Spinal cord (tissue), 10 donors: ENCODE measurements around the gene GIMAP7. TPM values are rescaled to one million over a fixed set of nuclear protein-coding genes. Genes with fewer than 3 reads are reported as not detected.
"Not testable (repeated sequence)": the region's sequence is repeated elsewhere in the genome, so short reads cannot be mapped to it uniquely, and the experiment has no call there.

ENCODE experiments used
- DNase-seq, 6 donors: peaks; one replicate each; pipeline versions ENCODE4 v3.0.0 to v3.0.0-alpha.2; 2013 to 2015; ENCODE audit warnings: low spot score in 6 of 6, low read depth in 4 of 6
- H3K27ac ChIP-seq: one replicate; pipeline ENCODE4 v1.5.1; 2013; ENCODE audit warnings: low read depth, low read length, control low read depth
- H3K27me3 ChIP-seq: one replicate; pipeline ENCODE4 v1.6.1; 2013; ENCODE audit warnings: low read length; ENCODE audit not compliant: control insufficient read depth, insufficient read depth
- H3K36me3 ChIP-seq: one replicate; pipeline ENCODE4 v1.6.1; 2013; ENCODE audit warnings: low read length; ENCODE audit not compliant: control insufficient read depth, insufficient read depth
- H3K4me1 ChIP-seq: one replicate; pipeline ENCODE4 v1.6.1; 2013; ENCODE audit warnings: low read length; ENCODE audit not compliant: control insufficient read depth, insufficient read depth
- H3K4me3 ChIP-seq: one replicate; pipeline ENCODE4 v1.5.1; 2013; ENCODE audit warnings: low read depth, low read length, control low read depth
- H3K9me3 ChIP-seq: one replicate; pipeline ENCODE4 v1.6.1; 2013; ENCODE audit warnings: low read length; ENCODE audit not compliant: control insufficient read depth, insufficient read depth
- WGBS: methylation state at CpG from one replicate; pipeline ENCODE4 v1.1.5; 2013; ENCODE audit warnings: missing lambda C conversion rate; ENCODE audit not compliant: insufficient coverage; 5-methylcytosine and 5-hydroxymethylcytosine counted together
- polyA plus RNA-seq, 2 donors: library from polyadenylated mRNA; unstranded; fragments of 120-200 nt; gene quantifications; one replicate each; pipeline ENCODE4 v1.2.1, GENCODE V29; 2013; ENCODE audit not compliant: insufficient read length in 2 of 2
- total RNA-seq, 2 donors: library from RNA; depleted of rRNA in 1 of 2; stranded (reverse); fragments of 120-200 nt in 1 of 2; fragments of >200 nt in 1 of 2; gene quantifications; one replicate each; pipeline versions ENCODE4 v1.2.3 to v1.2.4, GENCODE V29; 2013 to 2014
- donor health status: healthy.

Gene GIMAP7
- total and polyA plus RNA-seq, 4 donors, result 3.3 to 13.2 (median 9.3) TPM

DNA sequence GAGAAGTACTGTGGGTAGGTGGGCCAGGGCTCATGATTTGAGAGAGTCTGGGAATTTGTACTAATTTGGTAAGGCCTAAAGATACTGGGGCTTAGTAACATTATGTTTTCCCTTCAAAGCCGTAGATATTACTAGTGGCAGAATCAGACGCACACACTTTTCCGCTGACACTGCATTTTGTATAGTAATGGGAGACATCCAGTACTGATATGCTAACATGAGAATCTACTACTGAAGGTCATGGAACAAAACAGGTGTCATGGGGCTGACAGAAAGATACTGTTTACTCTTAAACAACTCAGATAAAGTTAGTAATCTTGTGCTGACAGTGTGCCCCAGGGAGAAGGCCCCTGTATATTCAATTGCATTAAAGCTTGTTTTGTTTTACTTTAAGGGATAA, 11.1 kb upstream of the GIMAP7 start:
- Histone ChIP-seq H3K27ac (no peak overlapping the region), H3K4me3 (no peak overlapping the region), H3K9me3 (no peaks in the 10 kb centered on the region), H3K27me3 (no peaks in the 10 kb centered on the region), H3K36me3 (no peaks in the 10 kb centered on the region), H3K4me1 (no peaks in the 10 kb centered on the region)
- 100% methylated on average over 2 of the region's 3 CpGs for WGBS
- peak in 1 of 6 donors; percentile 6 for DNase-seq

- Histone ChIP-seq H3K27ac (no peak overlapping the region), H3K4me3 (no peak overlapping the region)
- WGBS, result no CpG with 5 or more reads among the region's 4 CpGs
These were observed 6.6 kb upstream of the GIMAP7 start for GRCh38 chr7:150507947-150508602.

GRCh38 chr7:150511048-150511447, 3.6 kb upstream of the GIMAP7 start:
- no peaks in the 10 kb centered on the region for H3K36me3 ChIP-seq
- H3K27ac ChIP-seq, result no peak overlapping the region
- DNase-seq, result no peak
- 82% methylated on average over 2 of the region's 2 CpGs for WGBS
- no peak overlapping the region for H3K4me3 ChIP-seq
- H3K4me1 ChIP-seq, result no peaks in the 10 kb centered on the region
- no peaks in the 10 kb centered on the region for H3K27me3 ChIP-seq
- no peaks in the 10 kb centered on the region for H3K9me3 ChIP-seq

More at GRCh38 chr7:150507947-150508602, 6.6 kb upstream of the GIMAP7 start:
- Histone ChIP-seq H3K9me3 (no peaks in the 10 kb centered on the region), H3K4me1 (no peaks in the 10 kb centered on the region), H3K36me3 (no peaks in the 10 kb centered on the region), H3K27me3 (no peaks in the 10 kb centered on the region)
- no peak for DNase-seq

DNA sequence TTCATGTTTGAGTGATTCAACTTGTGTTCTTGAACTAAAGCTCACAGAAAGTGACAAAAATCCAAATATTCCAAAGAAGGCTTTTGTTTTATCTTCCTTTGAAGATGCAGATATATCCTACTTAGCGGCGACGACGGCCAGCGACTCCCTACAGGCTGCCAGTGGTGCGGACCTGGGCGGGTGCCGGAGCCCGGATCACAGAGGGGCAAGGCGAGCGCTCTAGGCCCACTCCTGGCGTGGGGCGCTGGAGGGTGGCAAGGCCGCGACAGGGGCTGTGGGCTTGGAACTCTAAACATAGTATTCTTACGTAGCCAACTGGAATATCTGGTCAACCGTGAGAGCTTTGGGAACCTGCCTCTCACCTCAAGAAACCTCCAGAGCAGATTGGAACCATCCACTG, 914 bp upstream of the GIMAP7 start:
- H3K36me3 ChIP-seq, result no peaks in the 10 kb centered on the region
- no peaks in the 10 kb centered on the region for H3K4me1 ChIP-seq
- H3K27ac ChIP-seq, result no peak overlapping the region
- H3K4me3 ChIP-seq, result no peak overlapping the region
- DNase-seq, result no peak
- 97% methylated on average over 13 of the region's 17 CpGs for WGBS
- no peaks in the 10 kb centered on the region for H3K27me3 ChIP-seq
- no peaks in the 10 kb centered on the region for H3K9me3 ChIP-seq

DNA sequence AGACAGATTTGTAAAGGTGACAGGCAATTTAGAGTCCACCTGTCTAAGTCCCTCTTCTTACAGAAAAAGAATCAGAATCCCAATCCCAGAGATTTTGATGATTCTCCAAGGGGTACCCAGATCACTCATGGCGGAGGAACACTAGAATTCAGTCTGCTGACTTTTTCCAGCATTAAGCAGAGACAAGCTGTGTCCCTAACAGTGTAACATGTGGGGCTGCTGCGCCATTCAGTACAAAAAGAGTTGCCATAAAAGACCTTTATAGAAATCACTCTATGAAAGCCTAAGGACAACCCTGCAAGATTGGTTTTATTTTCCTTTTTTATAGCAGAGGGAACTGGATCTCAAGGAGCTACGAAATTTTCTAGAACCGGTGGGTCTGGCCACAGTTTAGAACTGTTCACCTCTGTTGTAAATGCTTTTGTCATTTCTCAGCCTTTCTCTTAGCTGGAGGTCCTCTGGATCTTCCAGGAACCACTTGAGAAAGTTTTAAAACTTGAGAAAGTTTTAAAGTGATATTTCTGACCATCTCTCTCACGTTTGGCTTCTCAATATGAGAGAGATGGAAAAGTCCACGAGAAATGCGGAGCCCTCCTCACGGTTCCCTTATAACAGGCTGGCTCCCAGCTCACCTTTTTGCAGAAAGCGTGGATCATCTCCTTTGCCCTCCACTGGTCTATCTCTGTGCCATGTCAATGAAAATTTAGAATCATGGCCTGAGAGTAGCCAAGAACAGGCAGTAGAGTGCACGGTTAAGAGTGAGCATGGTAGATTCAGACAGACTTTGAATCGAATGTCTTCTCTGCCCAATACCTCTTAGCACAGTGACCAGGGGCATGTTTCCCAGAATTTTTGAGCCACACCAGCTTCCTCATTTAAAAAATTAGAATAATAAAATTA, 826 bp downstream of the GIMAP7 start:
- no peak for DNase-seq
- no peak overlapping the region for H3K4me3 ChIP-seq
- no peaks in the 10 kb centered on the region for H3K9me3 ChIP-seq
- no peaks in the 10 kb centered on the region for H3K27me3 ChIP-seq
- H3K27ac ChIP-seq, result peak overlapping the region; percentile 25
- WGBS, result 86% methylated on average over 5 of the region's 11 CpGs
- no peaks in the 10 kb centered on the region for H3K36me3 ChIP-seq
- no peaks in the 10 kb centered on the region for H3K4me1 ChIP-seq

DNA sequence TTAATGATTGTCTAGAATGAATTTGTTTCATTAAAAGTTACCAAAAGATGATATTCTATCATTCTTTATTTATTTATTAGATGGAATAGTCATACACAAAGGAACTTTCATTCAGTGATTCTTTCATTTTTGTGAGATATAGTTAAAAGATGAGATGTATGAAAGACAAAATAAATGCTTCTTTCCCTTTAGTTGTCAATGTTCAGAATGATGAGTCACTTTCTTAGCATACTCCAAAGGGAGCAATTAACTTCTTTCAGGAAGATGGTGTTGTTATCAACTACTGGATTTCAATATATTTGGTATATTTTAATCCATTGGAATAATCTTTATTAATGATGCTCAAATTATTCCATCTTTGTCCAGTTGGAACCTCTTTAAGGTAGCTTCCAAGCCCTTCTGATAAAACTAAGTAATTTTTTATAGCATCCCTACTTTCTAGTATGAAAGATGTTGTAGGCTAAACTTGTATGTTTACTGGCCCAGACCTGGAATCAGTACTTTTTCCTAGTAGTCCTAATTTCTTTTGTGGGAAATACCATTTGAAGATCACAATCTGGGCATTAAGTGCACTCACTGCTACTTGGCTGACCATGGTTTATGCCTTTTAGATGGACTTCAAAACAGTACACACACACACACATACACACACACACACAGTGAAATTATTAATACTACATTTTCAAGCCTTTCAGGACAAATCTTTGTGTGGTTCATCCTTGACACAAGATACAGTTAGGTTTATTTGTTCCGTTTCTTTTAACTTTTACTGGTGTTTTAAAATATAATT, 2.5 kb downstream of the GIMAP7 start:
- H3K4me3 ChIP-seq, result no peak overlapping the region
- H3K27ac ChIP-seq, result no peak overlapping the region

DNA sequence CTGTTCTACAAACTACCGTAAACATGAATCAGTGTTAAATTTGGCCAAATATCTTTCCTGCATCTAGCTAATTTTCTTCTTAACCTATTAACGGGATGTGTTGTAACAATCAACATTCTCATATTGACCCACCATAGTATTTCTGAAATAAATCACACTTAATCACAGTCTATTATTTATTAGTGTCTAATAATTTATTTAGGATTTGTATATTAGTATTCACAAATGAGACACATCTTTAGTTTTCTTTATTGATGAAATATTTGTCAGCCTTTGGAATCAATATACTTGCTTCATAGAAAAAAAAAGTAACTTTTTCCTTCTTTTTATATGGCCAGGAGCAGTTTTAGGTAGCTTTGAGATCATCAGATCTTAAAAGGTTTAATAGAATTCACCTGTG, 4.6 kb downstream of the GIMAP7 start:
- Histone ChIP-seq H3K27ac (no peak overlapping the region), H3K9me3 (no peaks in the 10 kb centered on the region), H3K4me3 (no peak overlapping the region), H3K27me3 (no peaks in the 10 kb centered on the region), H3K4me1 (no peaks in the 10 kb centered on the region), H3K36me3 (no peaks in the 10 kb centered on the region)
- DNase-seq, result no peak
- no CpG with 5 or more reads among the region's 2 CpGs for WGBS

More for the DNA sequence above, 2.5 kb downstream of the GIMAP7 start:
- no CpG with 5 or more reads among the region's 1 CpG for WGBS
- Histone ChIP-seq H3K36me3 (no peaks in the 10 kb centered on the region), H3K27me3 (no peaks in the 10 kb centered on the region), H3K4me1 (no peaks in the 10 kb centered on the region), H3K9me3 (no peaks in the 10 kb centered on the region)
- no peak for DNase-seq

DNA sequence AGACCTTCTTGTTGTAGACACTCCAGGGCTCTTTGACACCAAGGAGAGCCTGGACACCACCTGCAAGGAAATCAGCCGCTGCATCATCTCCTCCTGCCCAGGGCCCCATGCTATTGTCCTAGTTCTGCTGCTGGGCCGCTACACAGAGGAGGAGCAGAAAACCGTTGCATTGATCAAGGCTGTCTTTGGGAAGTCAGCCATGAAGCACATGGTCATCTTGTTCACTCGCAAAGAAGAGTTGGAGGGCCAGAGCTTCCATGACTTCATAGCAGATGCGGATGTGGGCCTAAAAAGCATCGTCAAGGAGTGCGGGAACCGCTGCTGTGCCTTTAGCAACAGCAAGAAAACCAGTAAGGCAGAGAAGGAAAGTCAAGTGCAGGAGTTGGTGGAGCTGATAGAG, 5.5 kb downstream of the GIMAP7 start:
- Histone ChIP-seq H3K27ac (no peak overlapping the region), H3K4me1 (no peaks in the 10 kb centered on the region), H3K27me3 (no peaks in the 10 kb centered on the region), H3K9me3 (no peaks in the 10 kb centered on the region), H3K36me3 (no peaks in the 10 kb centered on the region), H3K4me3 (no peak overlapping the region)
- no peak for DNase-seq
- 89% methylated on average over 8 of the region's 8 CpGs for WGBS

DNA sequence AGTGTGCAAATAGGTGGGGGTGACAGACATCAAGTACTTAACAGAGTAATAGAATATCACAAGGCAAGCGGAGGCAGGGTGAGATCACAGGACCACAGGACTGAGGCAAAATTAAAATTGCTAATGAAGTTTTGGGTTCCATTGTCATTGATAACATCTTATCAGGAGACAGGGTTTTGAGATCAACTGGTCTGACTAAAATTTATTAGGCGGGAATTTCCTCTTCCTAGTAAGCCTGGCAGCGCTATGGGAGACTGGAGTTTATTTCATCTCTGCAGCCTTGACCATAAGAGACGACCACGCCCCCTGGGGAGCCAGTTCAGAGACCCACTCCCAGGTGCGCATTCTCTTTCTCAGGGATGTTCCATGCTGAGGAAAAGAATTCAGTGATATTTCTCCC, 8.3 kb downstream of the GIMAP7 start:
- H3K9me3 ChIP-seq, H3K36me3 ChIP-seq, DNase-seq, H3K27me3 ChIP-seq, H3K4me1 ChIP-seq, H3K4me3 ChIP-seq, H3K27ac ChIP-seq: not testable (repeated sequence)
- 40% methylated on average over 2 of the region's 6 CpGs for WGBS
